Activated effector memory CD4-positive, alpha-beta T cell treated with anti-CD3 and anti-CD28 coated beads, Interleukin-2, amount 50 U/mL, for 16 hours (primary cell): ENCODE results near the gene MUL1.
"Not testable (repeated sequence)": the region's sequence is repeated elsewhere in the genome, so short reads cannot be mapped to it uniquely, and the experiment has no call there.

Source experiments
- DNase-seq: peaks from one replicate; pipeline ENCODE4 v3.0.0-alpha.2; 2020

MUL1 gene

GRCh38 chr1:20507564-20508410 is at the start of gene MUL1:
MUL1 (minus strand) TSS chr1:20508151; CDS start chr1:20508024, 127 bp downstream.
- DNase-seq, result peak; percentile 98

GRCh38 chr1:20555758-20556120 is 47.8 kb upstream of the MUL1 start:
- DNase-seq, result no peak

- DNase-seq, result no peak
Observed at GRCh38 chr1:20555025-20555757, 47.2 kb upstream of the MUL1 start.

- DNase-seq, result no peak
Observed at GRCh38 chr1:20552728-20553445, 44.9 kb upstream of the MUL1 start.

- no peak for DNase-seq
Observed at GRCh38 chr1:20551945-20552727, 44.2 kb upstream of the MUL1 start, which contains the start of gene FAM43B. FAM43B (plus strand) TSS chr1:20552573; CDS start chr1:20552974, 401 bp downstream.

- DNase-seq, result no peak
Observed at GRCh38 chr1:20551161-20551560, 43.2 kb upstream of the MUL1 start.

- no peak for DNase-seq
Observed at GRCh38 chr1:20546637-20547036, 38.7 kb upstream of the MUL1 start.

- no peak for DNase-seq
Observed at GRCh38 chr1:20540281-20540680, 32.3 kb upstream of the MUL1 start.

- no peak for DNase-seq
Observed at GRCh38 chr1:20538760-20539551, 31.0 kb upstream of the MUL1 start.

GRCh38 chr1:20538227-20538626 is 30.3 kb upstream of the MUL1 start:
- DNase-seq, result no peak

GRCh38 chr1:20534659-20535417 is 26.9 kb upstream of the MUL1 start:
- no peak for DNase-seq

GRCh38 chr1:20533635-20534034 is 25.7 kb upstream of the MUL1 start:
- DNase-seq, result no peak

GRCh38 chr1:20530901-20531300 is 22.9 kb upstream of the MUL1 start:
- no peak for DNase-seq

GRCh38 chr1:20530306-20530705 is 22.4 kb upstream of the MUL1 start:
- DNase-seq, result no peak

- DNase-seq, result no peak
Observed at GRCh38 chr1:20528221-20528620, 20.3 kb upstream of the MUL1 start.

- no peak for DNase-seq
Observed at GRCh38 chr1:20526267-20526666, 18.3 kb upstream of the MUL1 start.

- peak; percentile 81 for DNase-seq
Observed at GRCh38 chr1:20521960-20522861, 14.3 kb upstream of the MUL1 start.

GRCh38 chr1:20519609-20520262 is 11.8 kb upstream of the MUL1 start:
- not testable (repeated sequence) for DNase-seq
